LHCN-M2 (cell line): ENCODE results near the gene OR10D3. TPM values are rescaled to one million over a fixed set of nuclear protein-coding genes. Genes with fewer than 3 reads are reported as not detected.

Experiments used
- total RNA-seq: library from RNA; depleted of rRNA; stranded (reverse); fragments of >200 nt; gene quantifications from 2 replicates; pipeline ENCODE4 v1.2.3, GENCODE V29; 2014; rRNA removed

OR10D3 gene
- total RNA-seq, 1 experiment from 2014 or later, result not detected

Other genes with a start within 250 kb of the OR10D3 start
- gene OR4D5, start 243.7 kb upstream of the OR10D3 start, total RNA-seq, result not detected in 2 replicates
- gene OR6T1, start 239.5 kb upstream of the OR10D3 start, total RNA-seq, result not detected in 2 replicates
- not detected in 2 replicates for gene OR10S1, start 205.6 kb upstream of the OR10D3 start, total RNA-seq
- not detected in 2 replicates for gene OR10G6, start 188.2 kb upstream of the OR10D3 start, total RNA-seq
- not detected in 2 replicates for gene OR10G4, start 170.3 kb upstream of the OR10D3 start, total RNA-seq
- not detected in 2 replicates for gene OR10G9, start 160.3 kb upstream of the OR10D3 start, total RNA-seq
- not detected in 2 replicates for gene OR10G8, start 156.5 kb upstream of the OR10D3 start, total RNA-seq
- not detected in 2 replicates for gene OR10G7, start 142.0 kb upstream of the OR10D3 start, total RNA-seq
- gene VWA5A, start 67.9 kb upstream of the OR10D3 start, total RNA-seq, result 6.0 and 9.7 TPM in 2 replicates
- not detected in 2 replicates for gene OR8G1, start 57.8 kb downstream of the OR10D3 start, total RNA-seq
- gene OR8G5, start 73.0 kb downstream of the OR10D3 start, total RNA-seq, result not detected in 2 replicates
- not detected in 2 replicates for gene OR8D1, start 130.6 kb downstream of the OR10D3 start, total RNA-seq
- gene OR8D2, start 136.9 kb downstream of the OR10D3 start, total RNA-seq, result not detected in 2 replicates
- gene OR8B2, start 201.2 kb downstream of the OR10D3 start, total RNA-seq, result not detected in 2 replicates
- gene OR8B3, start 215.7 kb downstream of the OR10D3 start, total RNA-seq, result not detected in 2 replicates
- not detected in 2 replicates for gene OR8B4, start 241.5 kb downstream of the OR10D3 start, total RNA-seq